RWPE2 (cell line): ENCODE data around the gene PHF12.

ENCODE experiments used
- ATAC-seq: fragments of 200-7000 bp; cut with Tn5 transposase; 3 replicates; pipeline ENCODE4 v1.9.1; 2021; ENCODE audit warnings: low read depth
- DNase-seq: peaks from one replicate; pipeline ENCODE4 v3.0.0-alpha.2; 2020; ENCODE audit warnings: low spot score
- H3K27ac ChIP-seq: fragments of 450-650 bp; 2 replicates; pipeline ENCODE4 v1.5.1; 2017; ENCODE audit warnings: mild to moderate bottlenecking; ENCODE audit not compliant: poor library complexity, severe bottlenecking
- H3K27me3 ChIP-seq: fragments of 250-450 bp; sonication (Bioruptor Pico); 2 replicates; pipeline ENCODE4 v1.5.1; 2021; ENCODE audit warnings: mild to moderate bottlenecking, moderate library complexity; ENCODE audit not compliant: insufficient read depth, poor library complexity, severe bottlenecking
- H3K36me3 ChIP-seq: fragments of 250-450 bp; sonication (Bioruptor Pico); 2 replicates; pipeline ENCODE4 v1.5.1; 2020; ENCODE audit warnings: low read depth, mild to moderate bottlenecking, moderate library complexity
- H3K4me1 ChIP-seq: fragments of 250-450 bp; sonication (Bioruptor Pico); 2 replicates; pipeline ENCODE4 v1.5.1; 2021; ENCODE audit warnings: mild to moderate bottlenecking, moderate library complexity; ENCODE audit not compliant: insufficient read depth, poor library complexity, severe bottlenecking
- H3K4me3 ChIP-seq: fragments of 250-450 bp; sonication (Bioruptor Pico); 2 replicates; pipeline ENCODE4 v1.5.1; 2021; ENCODE audit warnings: mild to moderate bottlenecking, moderate library complexity; ENCODE audit not compliant: severe bottlenecking
- H3K9me3 ChIP-seq: fragments of 250-450 bp; sonication (Bioruptor Pico); 2 replicates; pipeline ENCODE4 v1.5.1; 2021; ENCODE audit warnings: mild to moderate bottlenecking, moderate library complexity; ENCODE audit not compliant: severe bottlenecking
- CTCF ChIP-seq: fragments of 450-650 bp; IDR thresholded peaks from one replicate; pipeline ENCODE4 v1.5.1; 2017; ENCODE audit warnings: mild to moderate bottlenecking, moderate library complexity; ENCODE audit not compliant: poor library complexity, severe bottlenecking

Gene PHF12

GRCh38 chr17:28953444-28954118 is 2.3 kb upstream of the PHF12 start:
- H3K9me3 ChIP-seq = no peaks in the 10 kb centered on the region
- H3K4me1 ChIP-seq = no peaks in the 10 kb centered on the region
- H3K27me3 ChIP-seq = no peaks in the 10 kb centered on the region
- no peak overlapping the region for H3K27ac ChIP-seq
- H3K4me3 ChIP-seq = no peak overlapping the region
- DNase-seq = no peak
- TF ChIP-seq CTCF = peak; percentile 70
- ATAC-seq = no peak
- H3K36me3 ChIP-seq = peaks cover under 1% of the 10 kb centered on the region; the same call in 1 of the 2 replicates

DNA sequence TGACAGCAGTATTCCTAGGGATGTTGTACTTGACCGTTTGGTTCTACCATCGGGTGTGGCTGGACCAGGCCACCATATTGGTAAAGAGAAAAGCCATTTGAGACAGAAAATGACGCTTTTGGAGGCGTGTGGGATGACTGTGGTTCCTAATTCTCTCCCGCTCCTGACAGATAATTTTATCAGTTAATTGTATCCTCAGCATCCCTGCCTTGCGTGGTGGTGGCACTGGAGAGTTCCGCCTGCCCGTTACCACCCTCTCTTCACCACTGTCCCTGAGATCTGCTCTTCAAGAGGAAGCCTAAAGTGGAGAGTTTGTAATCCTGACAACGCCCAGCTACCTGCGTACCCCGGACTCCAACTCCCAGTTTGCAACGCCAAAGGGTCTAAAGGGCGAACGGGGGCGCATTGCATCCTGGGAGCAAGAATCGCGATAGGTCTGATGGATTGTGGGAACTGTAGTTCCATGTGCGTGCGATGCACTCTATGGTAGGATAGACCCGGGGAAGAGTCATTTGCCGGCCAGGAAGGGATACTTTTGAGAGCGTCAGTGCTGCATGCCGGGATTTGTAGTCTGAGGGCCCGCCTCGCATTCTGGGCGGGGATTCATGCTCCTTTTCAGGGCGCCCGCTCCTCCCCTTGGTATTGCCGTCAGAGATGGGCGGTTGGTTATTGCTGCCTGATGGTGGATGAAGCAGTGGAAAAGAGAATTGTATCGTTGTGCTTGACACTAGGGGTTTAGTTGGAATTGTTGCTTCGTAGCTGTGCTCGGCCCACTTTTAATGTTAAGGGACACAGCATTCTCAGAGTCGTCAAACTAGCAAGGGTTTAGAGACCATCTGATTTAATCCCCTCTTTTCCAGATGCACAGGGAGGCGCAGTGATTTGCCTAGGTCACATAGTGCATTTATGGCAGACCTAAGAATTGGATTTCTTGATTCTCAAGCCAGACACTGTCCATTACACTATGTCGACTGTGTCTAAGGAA is 965 bp upstream of the PHF12 start:
- Histone ChIP-seq H3K4me3 (peak overlapping the region; percentile 43), H3K27me3 (no peaks in the 10 kb centered on the region), H3K36me3 (peaks cover 12% of the 10 kb centered on the region), H3K4me1 (peaks cover 8% of the 10 kb centered on the region), H3K27ac (peak overlapping the region; percentile 86), H3K9me3 (no peaks in the 10 kb centered on the region)
- DNase-seq (peak; percentile 96), ATAC-seq (peak; percentile 85)
- no peak for TF ChIP-seq CTCF

- Histone ChIP-seq H3K9me3 (no peaks in the 10 kb centered on the region), H3K27ac (peak overlapping the region; percentile 86), H3K36me3 (peaks cover 16% of the 10 kb centered on the region), H3K4me1 (peaks cover 21% of the 10 kb centered on the region), H3K4me3 (peak overlapping the region; percentile 47), H3K27me3 (no peaks in the 10 kb centered on the region)
- TF ChIP-seq CTCF = no peak
- no peak for DNase-seq
- ATAC-seq = no peak
These were observed 428 bp downstream of the PHF12 start for GRCh38 chr17:28950752-28951427.

GRCh38 chr17:28950017-28950751 is 1.1 kb downstream of the PHF12 start:
- Histone ChIP-seq H3K4me3 (peak overlapping the region; percentile 47), H3K27me3 (no peaks in the 10 kb centered on the region), H3K27ac (peak overlapping the region; percentile 86), H3K36me3 (peaks cover 23% of the 10 kb centered on the region), H3K4me1 (peaks cover 29% of the 10 kb centered on the region), H3K9me3 (no peaks in the 10 kb centered on the region)
- ATAC-seq (no peak), DNase-seq (no peak)
- no peak for TF ChIP-seq CTCF
